ENCODE results near the gene NNMT.
"Not testable (repeated sequence)": the region's sequence is repeated elsewhere in the genome, so short reads cannot be mapped to it uniquely, and the experiment has no call there.

The NNMT gene

GRCh38 chr11:114314096-114314495, 17.9 kb downstream of the NNMT start:
- DNase-seq, result no peak

GRCh38 chr11:114315749-114316368, 19.7 kb downstream of the NNMT start:
- DNase-seq, result peak; percentile 76

GRCh38 chr11:114316980-114317786, 21.0 kb downstream of the NNMT start:
- DNase-seq, result no peak

GRCh38 chr11:114317787-114318137, 21.6 kb downstream of the NNMT start:
- DNase-seq, result peak; percentile 50

GRCh38 chr11:114318361-114318760, 22.2 kb downstream of the NNMT start:
- peak; percentile 74 for DNase-seq

- DNase-seq, result no peak
These were observed 23.6 kb downstream of the NNMT start for GRCh38 chr11:114319716-114320328.

GRCh38 chr11:114321621-114322257, 25.5 kb downstream of the NNMT start:
- no peak for DNase-seq

- DNase-seq, result no peak
These were observed 26.7 kb downstream of the NNMT start for GRCh38 chr11:114322934-114323333.

GRCh38 chr11:114326151-114326550, 30.0 kb downstream of the NNMT start:
- DNase-seq, result no peak

GRCh38 chr11:114326776-114327175, 30.6 kb downstream of the NNMT start:
- no peak for DNase-seq

- DNase-seq, result no peak
These were observed 34.2 kb downstream of the NNMT start for GRCh38 chr11:114330373-114330772.

- DNase-seq, result peak; percentile 54
These were observed 44.3 kb downstream of the NNMT start for GRCh38 chr11:114340311-114341131.

- DNase-seq, result not testable (repeated sequence)
These were observed 45.5 kb downstream of the NNMT start for GRCh38 chr11:114341667-114342066.

- DNase-seq, result no peak
These were observed 46.3 kb downstream of the NNMT start for GRCh38 chr11:114342476-114342875.

GRCh38 chr11:114343020-114343419, 46.8 kb downstream of the NNMT start:
- no peak for DNase-seq

GRCh38 chr11:114343493-114343892, 47.3 kb downstream of the NNMT start:
- DNase-seq, result no peak

- DNase-seq, result no peak
These were observed 48.3 kb downstream of the NNMT start for GRCh38 chr11:114344494-114344893.

- DNase-seq, result no peak
These were observed 49.5 kb downstream of the NNMT start for GRCh38 chr11:114345575-114346222.

GRCh38 chr11:114346709-114347141, 50.5 kb downstream of the NNMT start:
- DNase-seq, result no peak

GRCh38 chr11:114348200-114349191, 52.3 kb downstream of the NNMT start:
- DNase-seq, result peak; percentile 7

GRCh38 chr11:114350022-114350421, 53.8 kb downstream of the NNMT start:
- DNase-seq, result no peak
